ENCODE data around the gene STK38.

STK38 gene

GRCh38 chr6:36444470-36444869 lies 102.8 kb downstream of the STK38 start:
- TF ChIP-seq CTCF (IDR thresholded peaks at IDR 0.05) = no peak

All from LNCAP (cell line).